OCI-LY1 (cell line): ENCODE data around the gene ERBB4.

Experiments
- H2AFZ ChIP-seq: fragments of 200-600 bp; sonication (generic), shearing (Covaris generic); 2 replicates; pipeline ENCODE4 v1.6.0; 2014; ENCODE audit warnings: antibody characterized with exemption, mild to moderate bottlenecking, low read length
- H3F3A ChIP-seq: fragments of 200-600 bp; sonication (generic), shearing (Covaris generic); 2 replicates; pipeline ENCODE4 v1.6.0; 2014; ENCODE audit warnings: mild to moderate bottlenecking, antibody characterized with exemption, low read length, moderate library complexity; ENCODE audit not compliant: insufficient read depth
- H3K27ac ChIP-seq: fragments of 200-600 bp; sonication (generic); 2 replicates; pipeline ENCODE4 v1.5.1; 2014; ENCODE audit warnings: low read length, mixed run types, mild to moderate bottlenecking, low read depth; ENCODE audit not compliant: poor library complexity, severe bottlenecking
- H3K27me3 ChIP-seq: fragments of 200-600 bp; sonication (generic); 2 replicates; pipeline ENCODE4 v1.6.0; 2014; ENCODE audit warnings: antibody characterized with exemption, mild to moderate bottlenecking, low read length, moderate library complexity; ENCODE audit not compliant: insufficient read depth
- H3K36me3 ChIP-seq: fragments of 200-600 bp; sonication (generic); 2 replicates; pipeline ENCODE4 v1.6.1; 2014; ENCODE audit warnings: mild to moderate bottlenecking, antibody characterized with exemption, low read length, moderate library complexity, mixed read lengths; ENCODE audit not compliant: insufficient read depth
- H3K4me1 ChIP-seq: fragments of 200-600 bp; sonication (generic); 2 replicates; pipeline ENCODE4 v1.5.1; 2014; ENCODE audit warnings: mild to moderate bottlenecking, low read length, moderate library complexity; ENCODE audit not compliant: insufficient read depth, severe bottlenecking
- H3K4me2 ChIP-seq: fragments of 200-600 bp; sonication (generic), shearing (Covaris generic); 2 replicates; pipeline ENCODE4 v1.6.1; 2014; ENCODE audit warnings: low read length
- H3K4me3 ChIP-seq: fragments of 200-600 bp; sonication (generic); 2 replicates; pipeline ENCODE4 v1.5.1; 2014; ENCODE audit warnings: low read length, low read depth, mild to moderate bottlenecking, mixed read lengths; ENCODE audit not compliant: poor library complexity, severe bottlenecking
- H3K79me2 ChIP-seq: fragments of 200-600 bp; shearing (Covaris generic); 2 replicates; pipeline ENCODE4 v1.6.1; 2016; ENCODE audit warnings: mixed run types, low read length, mixed read lengths; ENCODE audit not compliant: insufficient read depth
- H3K9ac ChIP-seq: fragments of 200-600 bp; sonication (generic), shearing (Covaris generic); 2 replicates; pipeline ENCODE4 v1.6.1; 2014; ENCODE audit warnings: mild to moderate bottlenecking, low read length, mixed read lengths
- H3K9me2 ChIP-seq: fragments of 200-600 bp; sonication (generic), shearing (Covaris generic); 2 replicates; pipeline ENCODE4 v1.6.1; 2014; ENCODE audit warnings: low read depth, mild to moderate bottlenecking, low read length, mixed read lengths
- H3K9me3 ChIP-seq: fragments of 200-600 bp; shearing (Covaris generic); 2 replicates; pipeline ENCODE4 v1.6.1; 2014; ENCODE audit warnings: low read length, mixed read lengths
- H4K20me1 ChIP-seq: fragments of 200-600 bp; sonication (generic), shearing (Covaris generic); 2 replicates; pipeline ENCODE4 v1.6.0; 2016; ENCODE audit warnings: mild to moderate bottlenecking, low read length; ENCODE audit not compliant: insufficient read depth
- CTCF ChIP-seq: fragments of 200-600 bp; sonication (generic), shearing (Covaris generic); IDR thresholded peaks from 2 replicates; pipeline ENCODE4 v1.5.1; 2017; ENCODE audit warnings: mild to moderate bottlenecking, antibody characterized with exemption, low read length, moderate library complexity, mixed read lengths
- EZH2 ChIP-seq: fragments of 200-600 bp; sonication (generic), shearing (Covaris generic); IDR thresholded peaks from 2 replicates; pipeline ENCODE4 v1.8.0; 2017; ENCODE audit warnings: borderline replicate concordance, mixed run types, mild to moderate bottlenecking, antibody characterized with exemption, low read length, moderate library complexity, mixed read lengths

ERBB4 gene

GRCh38 chr2:211390536-211391188 lies 1147.9 kb downstream of the ERBB4 start:
- no peak overlapping the region; the same call in 1 of the 2 replicates for H3K4me2 ChIP-seq
- H4K20me1 ChIP-seq = no peaks in the 10 kb centered on the region
- no peak for TF ChIP-seq EZH2
- no peak for TF ChIP-seq CTCF
- H3F3A ChIP-seq = no peaks in the 10 kb centered on the region
- no peaks in the 10 kb centered on the region for H3K9me3 ChIP-seq
- no peaks in the 10 kb centered on the region for H3K36me3 ChIP-seq
- peaks cover 45% of the 10 kb centered on the region for H3K4me1 ChIP-seq
- no peaks in the 10 kb centered on the region for H3K27me3 ChIP-seq
- no peak overlapping the region for H2AFZ ChIP-seq
- no peaks in the 10 kb centered on the region for H3K79me2 ChIP-seq
- H3K4me3 ChIP-seq = no peak overlapping the region
- no peak overlapping the region for H3K9ac ChIP-seq
- no peaks in the 10 kb centered on the region for H3K9me2 ChIP-seq
- H3K27ac ChIP-seq = no peak overlapping the region

DNA sequence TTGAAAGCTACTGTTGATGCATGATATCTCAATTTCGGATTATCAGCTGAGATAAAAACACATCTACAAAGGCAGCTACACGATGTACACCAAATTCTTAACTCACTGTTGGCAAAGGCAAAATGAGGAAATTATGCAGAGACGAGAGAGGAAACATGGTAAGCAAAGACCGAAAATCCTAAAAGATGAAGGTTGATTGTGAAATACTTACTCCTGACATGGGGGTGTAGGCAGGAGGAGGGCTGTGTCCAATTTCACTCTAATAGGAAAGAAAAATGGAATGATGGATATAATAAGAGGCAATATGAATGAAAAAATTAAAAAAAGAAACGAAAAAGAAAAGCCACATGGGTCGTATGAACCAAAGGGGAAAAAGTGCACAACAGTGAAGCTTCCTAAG lies 1150.9 kb downstream of the ERBB4 start:
- no peaks in the 10 kb centered on the region for H3F3A ChIP-seq
- no peaks in the 10 kb centered on the region for H3K9me3 ChIP-seq
- H3K4me3 ChIP-seq = peak overlapping the region; percentile 16
- H3K4me2 ChIP-seq = no peak overlapping the region; the same call in 1 of the 2 replicates
- H3K36me3 ChIP-seq = no peaks in the 10 kb centered on the region
- no peak for TF ChIP-seq EZH2
- peaks cover 26% of the 10 kb centered on the region for H3K4me1 ChIP-seq
- H2AFZ ChIP-seq = 0 out of 2 replicates have a peak overlapping the region, but pooled peaks have one; percentile 74
- no peak overlapping the region for H3K27ac ChIP-seq
- no peaks in the 10 kb centered on the region for H3K27me3 ChIP-seq
- no peaks in the 10 kb centered on the region for H3K79me2 ChIP-seq
- H4K20me1 ChIP-seq = no peaks in the 10 kb centered on the region
- H3K9me2 ChIP-seq = no peaks in the 10 kb centered on the region
- no peak overlapping the region for H3K9ac ChIP-seq

DNA sequence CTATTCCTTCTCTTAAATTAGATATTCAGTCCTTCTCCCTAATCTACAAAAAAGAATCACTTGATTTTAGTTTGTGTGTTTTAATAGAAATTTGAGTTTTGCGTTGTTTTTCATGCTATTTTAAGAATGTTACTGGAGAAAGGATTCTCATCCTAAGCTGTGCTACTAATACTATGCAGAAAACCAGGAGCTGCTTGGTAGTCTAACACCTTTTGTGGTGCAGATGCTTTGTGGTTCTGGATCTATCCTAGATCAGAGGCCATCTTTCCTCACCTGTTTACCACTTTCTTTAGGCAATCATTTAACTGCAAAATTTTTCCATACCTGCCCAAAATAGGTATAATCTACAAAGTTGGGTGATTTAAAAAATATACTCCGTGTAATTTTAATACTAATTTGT lies 1158.6 kb downstream of the ERBB4 start:
- no peaks in the 10 kb centered on the region for H3K9me2 ChIP-seq
- TF ChIP-seq EZH2 (no peak), CTCF (no peak)
- H3K9ac ChIP-seq = no peak overlapping the region
- H3K4me2 ChIP-seq = no peak overlapping the region
- H2AFZ ChIP-seq = no peak overlapping the region
- H3F3A ChIP-seq = no peaks in the 10 kb centered on the region
- H3K27ac ChIP-seq = no peak overlapping the region
- H3K4me1 ChIP-seq = peaks cover 32% of the 10 kb centered on the region
- no peaks in the 10 kb centered on the region for H3K9me3 ChIP-seq
- no peak overlapping the region for H3K4me3 ChIP-seq
- no peaks in the 10 kb centered on the region for H3K79me2 ChIP-seq
- no peaks in the 10 kb centered on the region for H4K20me1 ChIP-seq
- H3K27me3 ChIP-seq = no peaks in the 10 kb centered on the region
- no peaks in the 10 kb centered on the region for H3K36me3 ChIP-seq

DNA sequence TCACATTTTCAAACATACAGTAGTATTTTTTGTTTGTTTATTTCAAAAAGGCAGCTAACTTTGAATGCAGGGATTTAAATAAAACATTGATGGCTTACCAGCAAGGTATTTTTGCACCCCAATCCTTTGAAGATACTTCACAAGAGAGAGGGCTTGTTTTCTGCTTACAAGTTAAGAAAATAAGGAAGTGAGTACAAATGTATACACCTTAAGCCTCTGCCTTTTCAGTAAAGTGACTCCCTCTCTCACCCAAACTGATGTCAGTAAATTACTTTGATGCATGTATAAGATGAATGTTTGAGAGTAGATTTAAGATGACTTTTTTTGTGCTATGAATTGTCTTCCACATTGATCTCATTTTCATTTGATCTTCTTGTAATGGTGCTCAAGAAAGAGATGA lies 1162.2 kb downstream of the ERBB4 start:
- H3F3A ChIP-seq = no peaks in the 10 kb centered on the region
- H3K79me2 ChIP-seq = no peaks in the 10 kb centered on the region
- H4K20me1 ChIP-seq = no peaks in the 10 kb centered on the region
- H3K9ac ChIP-seq = no peak overlapping the region
- no peak overlapping the region for H2AFZ ChIP-seq
- no peak overlapping the region for H3K4me3 ChIP-seq
- TF ChIP-seq CTCF (no peak), EZH2 (no peak)
- H3K27ac ChIP-seq = peak overlapping the region; percentile 24
- no peaks in the 10 kb centered on the region for H3K36me3 ChIP-seq
- no peaks in the 10 kb centered on the region for H3K9me2 ChIP-seq
- peak overlapping the region; percentile 10; the same call in 1 of the 2 replicates for H3K4me2 ChIP-seq
- no peaks in the 10 kb centered on the region for H3K27me3 ChIP-seq
- H3K4me1 ChIP-seq = peaks cover 46% of the 10 kb centered on the region
- no peaks in the 10 kb centered on the region for H3K9me3 ChIP-seq
